GM18873 (cell line): ENCODE measurements around the gene INVS.
"Not testable (repeated sequence)": the region's sequence is repeated elsewhere in the genome, so short reads cannot be mapped to it uniquely, and the experiment has no call there.

Source experiments
- ATAC-seq: cut with Tn5 transposase; IDR thresholded peaks from one replicate; pipeline ENCODE4 v1.9.1; 2021; ENCODE audit warnings: mild to moderate bottlenecking, moderate library complexity, moderate number of reproducible peaks; ENCODE audit not compliant: unreplicated experiment, low FRiP score

Gene INVS

GRCh38 chr9:100082782-100083181 is 16.3 kb upstream of the INVS start:
- ATAC-seq, result no peak

- peak; percentile 43 for ATAC-seq
Measured at GRCh38 chr9:100083448-100084127, 15.5 kb upstream of the INVS start.

DNA sequence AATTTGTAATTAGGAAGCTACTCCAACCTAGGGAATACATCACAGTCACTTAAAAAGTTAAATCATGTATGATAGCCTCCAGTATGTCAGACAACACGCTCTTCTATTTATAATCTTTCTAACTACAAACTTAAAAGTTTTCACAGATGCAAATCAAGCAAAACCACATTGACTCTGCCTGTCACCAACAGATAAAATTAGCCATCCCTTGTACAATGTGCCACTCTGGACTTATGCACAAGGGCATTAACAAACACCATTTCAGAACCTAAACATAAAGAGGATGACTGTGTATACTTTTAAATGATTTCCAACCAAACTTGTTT is 15.0 kb upstream of the INVS start:
- peak; percentile 32 for ATAC-seq

GRCh38 chr9:100084734-100085133 is 14.3 kb upstream of the INVS start:
- ATAC-seq, result peak; percentile 90

GRCh38 chr9:100086097-100086635 is 12.9 kb upstream of the INVS start:
- ATAC-seq, result no peak

DNA sequence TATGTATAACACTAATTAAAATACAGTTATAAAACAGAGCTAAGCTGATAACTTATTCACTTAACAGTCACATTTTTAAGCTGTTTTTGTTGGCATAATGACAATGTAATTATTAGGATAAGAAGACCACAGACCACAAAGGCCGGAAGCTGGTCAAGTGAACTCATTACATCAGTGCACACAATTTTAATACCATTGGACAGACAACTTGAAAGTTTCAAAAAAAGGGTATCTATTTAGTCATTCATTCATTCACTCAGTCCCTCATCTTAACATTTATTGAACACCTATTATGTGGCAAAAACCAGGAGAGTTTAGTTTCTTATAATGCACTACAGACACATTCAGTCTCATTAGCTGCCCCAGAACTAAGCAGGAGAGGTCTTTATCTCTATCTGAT is 11.8 kb upstream of the INVS start:
- no peak for ATAC-seq

- no peak for ATAC-seq
Measured at GRCh38 chr9:100088202-100088601, 10.8 kb upstream of the INVS start.

DNA sequence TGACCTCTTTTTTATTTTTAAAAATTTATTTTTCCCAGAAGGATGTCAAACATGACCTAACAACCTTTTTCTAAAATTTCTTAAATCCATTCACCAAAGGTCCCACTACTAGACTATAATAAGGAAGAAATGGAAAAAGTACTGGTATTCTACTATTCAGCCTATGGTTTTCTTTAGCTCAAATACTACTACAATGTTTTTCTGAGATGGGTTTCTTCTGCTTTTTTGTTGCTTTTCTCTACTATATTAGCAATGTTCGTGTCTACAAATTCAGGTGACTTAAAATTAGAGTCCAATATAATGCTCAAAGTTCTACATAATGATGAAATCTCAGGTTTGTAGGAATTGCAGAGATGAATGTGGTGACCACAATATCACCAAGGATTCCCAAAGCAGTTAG is 8.2 kb upstream of the INVS start:
- ATAC-seq, result no peak

DNA sequence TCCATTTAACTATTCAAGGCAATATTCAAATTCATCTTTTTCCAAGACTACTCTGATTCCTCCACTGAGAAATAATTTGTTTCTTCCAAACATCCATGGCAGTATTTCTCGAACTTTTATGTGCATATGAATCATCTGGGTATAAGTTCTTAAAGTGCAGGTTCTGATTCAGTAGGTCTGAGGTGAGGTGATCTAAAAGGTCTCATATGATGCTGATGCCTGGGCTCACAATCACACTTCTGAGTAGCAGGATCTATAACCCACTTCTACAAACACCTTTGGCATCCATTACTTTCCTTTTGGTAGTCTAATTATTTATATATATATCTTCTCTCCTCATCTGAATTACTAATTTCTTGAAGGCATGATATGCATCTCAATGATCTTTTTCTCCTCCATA is 7.4 kb upstream of the INVS start:
- ATAC-seq, result no peak

DNA sequence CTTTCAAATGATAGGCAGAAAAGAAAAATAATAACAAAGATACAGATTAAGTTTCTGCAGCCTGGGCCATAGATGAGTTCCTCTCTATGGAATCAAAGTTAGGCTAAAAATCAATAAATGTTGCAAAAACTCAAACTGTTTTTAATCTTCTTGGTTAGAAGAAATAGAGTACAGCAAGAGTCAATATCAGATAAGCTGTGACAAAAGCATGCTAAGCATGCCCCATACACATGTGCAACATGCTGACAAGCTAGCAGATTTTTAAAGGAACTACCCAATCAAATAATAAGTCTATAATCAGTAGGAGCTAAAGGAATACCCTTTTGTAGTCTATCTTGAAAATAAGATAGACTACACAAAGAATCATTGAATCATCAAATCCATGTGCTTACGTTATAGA is 7.0 kb upstream of the INVS start:
- ATAC-seq, result no peak

- ATAC-seq, result not testable (repeated sequence)
Measured at GRCh38 chr9:100094411-100094810, 4.6 kb upstream of the INVS start.

- no peak for ATAC-seq
Measured at GRCh38 chr9:100096378-100096916, 2.6 kb upstream of the INVS start.

- no peak for ATAC-seq
Measured at GRCh38 chr9:100098046-100098886, 777 bp upstream of the INVS start.

- no peak for ATAC-seq
Measured at GRCh38 chr9:100099722-100100042, 639 bp downstream of the INVS start.

DNA sequence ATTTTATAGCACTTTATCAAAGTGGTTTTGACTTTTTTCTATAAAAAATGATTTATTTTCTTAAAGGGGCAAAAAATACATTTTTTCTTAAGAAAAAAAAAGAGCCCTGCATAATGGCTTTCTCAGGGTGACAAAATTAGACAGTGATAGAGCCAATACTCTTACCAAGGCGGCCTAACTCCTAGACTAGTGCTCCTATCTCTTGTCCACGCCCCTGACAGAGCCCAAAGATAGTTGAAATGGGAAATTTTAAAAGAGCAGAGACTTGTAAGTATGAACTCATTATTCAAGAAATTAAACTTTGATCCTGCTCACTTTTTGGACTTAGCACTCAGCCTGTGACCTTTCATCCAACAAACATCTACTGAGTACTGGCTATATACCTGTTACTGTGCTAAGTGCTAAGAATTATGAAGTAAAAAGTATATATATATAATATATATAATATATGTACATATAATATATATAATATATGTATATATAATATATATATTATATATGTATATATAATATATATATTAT is 1.2 kb downstream of the INVS start:
- ATAC-seq, result no peak

- no peak for ATAC-seq
Measured at GRCh38 chr9:100101608-100102007, 2.6 kb downstream of the INVS start.

DNA sequence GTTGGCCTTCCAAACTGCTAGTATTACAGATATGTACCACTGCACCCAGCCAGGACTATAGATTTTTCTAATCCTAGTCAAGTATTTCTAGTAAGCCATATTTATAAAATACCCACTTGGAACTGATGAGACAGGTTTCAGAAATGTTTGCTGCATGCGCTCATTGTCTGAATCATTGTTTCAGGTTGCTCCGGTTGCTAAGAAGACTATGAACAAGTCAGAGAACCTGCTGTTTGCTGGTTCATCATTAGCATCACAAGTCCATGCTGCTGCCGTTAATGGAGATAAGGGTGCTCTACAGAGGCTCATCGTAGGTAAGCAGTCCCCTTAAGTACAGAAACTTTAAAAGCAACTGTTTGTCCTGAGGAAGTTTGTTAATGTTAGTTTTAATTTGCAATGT is 5.3 kb downstream of the INVS start:
- no peak for ATAC-seq

DNA sequence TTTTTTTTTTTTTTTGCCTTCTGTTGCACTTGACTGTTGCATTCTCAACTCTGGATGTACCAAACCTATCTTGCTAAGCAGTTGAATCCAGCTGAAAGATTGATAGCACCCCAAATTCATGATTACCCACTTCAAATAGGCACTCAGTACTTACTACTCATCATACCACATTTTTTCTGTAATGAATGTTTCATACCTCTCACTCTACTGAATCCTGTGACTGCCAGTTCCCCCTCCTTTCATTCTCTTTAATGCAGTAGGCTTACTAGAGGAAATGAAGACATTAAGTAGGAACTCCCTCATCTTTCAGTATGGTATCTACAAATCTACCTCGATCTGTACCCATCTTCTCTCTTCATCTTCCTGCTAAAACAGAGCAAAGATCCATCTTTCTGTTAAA is 6.8 kb downstream of the INVS start:
- ATAC-seq, result no peak

GRCh38 chr9:100106616-100107015 is 7.6 kb downstream of the INVS start:
- no peak for ATAC-seq

DNA sequence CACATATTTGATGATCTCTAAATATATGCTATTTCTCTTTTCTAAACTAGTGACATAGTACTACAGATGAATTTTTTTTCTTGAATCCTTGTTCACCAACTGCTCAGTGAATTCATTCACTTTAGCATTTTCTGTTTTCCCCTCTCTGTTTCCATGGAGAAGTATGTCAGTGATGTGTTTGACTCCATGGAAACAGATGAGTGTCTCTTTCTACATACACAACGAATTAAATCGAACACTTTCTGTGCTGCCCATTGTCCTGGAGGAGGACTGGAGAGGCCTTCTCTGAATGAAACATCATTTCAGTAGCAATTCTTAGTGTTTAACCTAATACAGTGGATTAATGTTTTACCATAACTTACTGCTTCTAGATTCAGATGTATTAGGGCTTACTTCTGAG is 9.5 kb downstream of the INVS start:
- no peak for ATAC-seq

DNA sequence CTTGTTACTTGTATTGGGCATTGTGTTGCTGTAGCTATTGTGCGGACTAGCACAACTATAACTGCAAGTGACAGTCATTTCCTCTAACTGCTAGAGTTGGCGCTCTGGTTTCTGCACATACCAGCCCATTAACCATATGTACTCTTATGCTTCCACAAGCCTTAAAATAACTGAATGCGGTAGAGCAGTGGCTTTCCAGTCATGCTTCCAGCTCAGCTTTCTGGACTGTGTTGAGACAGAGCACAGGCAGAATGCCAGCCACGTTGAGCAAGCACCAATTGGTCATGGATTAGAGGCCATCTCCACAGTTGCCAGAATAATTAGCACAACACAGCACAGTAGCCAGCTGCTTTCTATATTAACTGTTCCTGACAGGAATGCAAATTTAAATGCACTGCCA is 12.2 kb downstream of the INVS start:
- no peak for ATAC-seq
